ENCODE results near the gene RYR1.

DNA sequence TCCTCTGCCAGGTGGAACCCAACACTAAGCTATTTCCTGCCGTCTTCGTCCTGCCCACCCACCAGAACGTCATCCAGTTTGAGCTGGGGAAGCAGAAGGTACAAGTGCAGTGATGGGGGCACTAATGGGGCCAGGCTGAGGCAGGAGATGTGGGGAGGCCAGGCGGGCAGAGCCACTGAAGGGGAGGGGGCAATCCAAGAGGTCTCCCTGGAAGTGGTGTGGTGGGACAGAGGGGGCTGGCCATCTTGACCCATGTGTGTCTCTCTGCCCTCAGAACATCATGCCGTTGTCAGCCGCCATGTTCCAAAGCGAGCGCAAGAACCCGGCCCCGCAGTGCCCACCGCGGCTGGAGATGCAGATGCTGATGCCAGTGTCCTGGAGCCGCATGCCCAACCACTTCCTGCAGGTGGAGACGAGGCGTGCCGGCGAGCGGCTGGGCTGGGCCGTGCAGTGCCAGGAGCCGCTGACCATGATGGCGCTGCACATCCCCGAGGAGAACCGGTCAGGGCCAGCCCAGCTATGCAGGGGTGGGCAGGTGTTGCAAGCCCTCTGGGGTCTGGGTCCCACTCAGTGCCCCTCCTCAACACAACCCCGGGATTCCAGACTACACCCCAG lies 49.6 kb downstream of the RYR1 start:
- TF ChIP-seq, protein P1, sequence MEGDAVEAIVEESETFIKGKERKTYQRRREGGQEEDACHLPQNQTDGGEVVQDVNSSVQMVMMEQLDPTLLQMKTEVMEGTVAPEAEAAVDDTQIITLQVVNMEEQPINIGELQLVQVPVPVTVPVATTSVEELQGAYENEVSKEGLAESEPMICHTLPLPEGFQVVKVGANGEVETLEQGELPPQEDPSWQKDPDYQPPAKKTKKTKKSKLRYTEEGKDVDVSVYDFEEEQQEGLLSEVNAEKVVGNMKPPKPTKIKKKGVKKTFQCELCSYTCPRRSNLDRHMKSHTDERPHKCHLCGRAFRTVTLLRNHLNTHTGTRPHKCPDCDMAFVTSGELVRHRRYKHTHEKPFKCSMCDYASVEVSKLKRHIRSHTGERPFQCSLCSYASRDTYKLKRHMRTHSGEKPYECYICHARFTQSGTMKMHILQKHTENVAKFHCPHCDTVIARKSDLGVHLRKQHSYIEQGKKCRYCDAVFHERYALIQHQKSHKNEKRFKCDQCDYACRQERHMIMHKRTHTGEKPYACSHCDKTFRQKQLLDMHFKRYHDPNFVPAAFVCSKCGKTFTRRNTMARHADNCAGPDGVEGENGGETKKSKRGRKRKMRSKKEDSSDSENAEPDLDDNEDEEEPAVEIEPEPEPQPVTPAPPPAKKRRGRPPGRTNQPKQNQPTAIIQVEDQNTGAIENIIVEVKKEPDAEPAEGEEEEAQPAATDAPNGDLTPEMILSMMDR (conservative IDR thresholded peaks at IDR 0.05; ENCODE audit: low read depth, low read length) = no peak
- TF ChIP-seq EZH2phosphoT487 (IDR thresholded peaks at IDR 0.05; ENCODE audit: borderline replicate concordance, low read length) = no peak

Measured in PC-3 (cell line).